ENCODE measurements around the gene LCN9.
A peak's percentile ranks its signal among the peaks of the same experiment; 100 is the strongest.

The LCN9 gene

GRCh38 chr9:135673941-135674340 lies 10.8 kb downstream of the LCN9 start:
- DNase-seq = peak; percentile 4

DNA sequence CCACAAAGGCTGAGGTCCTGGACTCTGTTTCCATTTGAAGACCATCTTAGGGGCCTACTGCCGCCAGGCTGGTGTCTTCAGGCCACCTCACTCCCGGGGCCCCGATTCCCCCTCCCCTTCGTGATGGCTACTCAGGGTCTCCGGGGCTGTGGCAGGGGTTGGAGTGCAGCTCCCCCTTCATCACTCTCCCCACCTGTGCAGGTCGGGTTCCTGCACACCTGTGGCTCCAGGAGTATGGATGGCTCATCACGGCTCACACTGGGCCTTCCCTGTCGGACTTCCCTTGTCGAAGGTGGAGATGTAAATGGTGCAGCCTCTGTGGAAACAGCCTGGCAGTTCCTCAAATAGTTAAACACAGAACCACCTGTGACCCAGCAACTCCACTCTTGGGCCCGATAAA lies 11.9 kb downstream of the LCN9 start:
- no peak for DNase-seq

GRCh38 chr9:135676891-135677290 lies 13.8 kb downstream of the LCN9 start:
- DNase-seq = no peak

DNA sequence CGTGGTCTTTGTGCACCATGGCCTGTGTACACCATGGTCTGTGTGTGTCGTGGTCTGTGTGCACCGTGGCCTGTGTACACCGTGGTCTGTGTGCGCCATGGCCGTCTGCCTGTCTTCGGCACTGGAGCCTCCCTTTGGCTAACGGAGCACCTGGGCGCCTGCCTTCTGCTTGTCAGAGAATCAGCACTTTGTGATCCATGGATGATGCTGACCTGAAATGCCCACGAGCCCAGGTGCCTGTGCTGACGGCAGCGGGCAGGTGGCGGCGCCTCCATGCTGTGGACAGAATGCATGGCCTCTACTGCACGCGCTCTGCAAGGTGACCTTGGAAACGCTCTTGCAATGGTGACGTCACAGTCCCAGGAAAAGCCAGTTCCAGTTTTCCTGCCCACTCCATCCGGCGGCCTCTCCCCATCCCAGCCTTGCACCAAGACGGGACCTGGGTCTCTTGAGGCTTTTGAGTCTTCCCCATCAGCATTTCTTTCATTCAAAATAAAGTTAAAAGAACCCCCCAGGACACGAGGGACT lies 14.6 kb downstream of the LCN9 start:
- no peak for DNase-seq

GRCh38 chr9:135678236-135679017 lies 15.3 kb downstream of the LCN9 start:
- no peak for DNase-seq

GRCh38 chr9:135680056-135680455 lies 16.9 kb downstream of the LCN9 start:
- DNase-seq = no peak

- DNase-seq = no peak
These were observed 18.1 kb downstream of the LCN9 start for GRCh38 chr9:135681161-135681560.

- DNase-seq = no peak
These were observed 20.4 kb downstream of the LCN9 start for GRCh38 chr9:135683401-135684034.

- DNase-seq = no peak
These were observed 21.6 kb downstream of the LCN9 start for GRCh38 chr9:135684691-135685090.

DNA sequence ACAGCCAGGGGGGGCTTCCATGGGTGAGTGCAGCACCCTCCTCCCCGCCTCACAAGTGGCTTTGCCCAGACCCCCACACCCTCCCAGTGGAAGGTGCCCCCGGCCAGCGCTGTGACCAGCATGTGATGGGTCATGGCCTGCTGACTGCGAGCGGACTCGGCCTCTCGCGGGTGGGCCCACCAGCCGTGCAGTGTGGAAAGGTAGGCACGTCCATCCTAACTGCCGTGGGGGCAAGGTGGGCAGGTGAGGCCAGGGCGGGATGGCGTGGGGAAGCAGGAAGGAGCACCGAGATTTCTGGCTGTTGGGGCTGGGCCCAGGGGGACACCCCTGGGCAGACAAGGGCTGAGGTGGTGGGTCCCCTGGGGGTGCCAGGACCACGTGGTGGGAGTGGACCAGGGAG lies 24.1 kb downstream of the LCN9 start:
- DNase-seq = no peak

DNA sequence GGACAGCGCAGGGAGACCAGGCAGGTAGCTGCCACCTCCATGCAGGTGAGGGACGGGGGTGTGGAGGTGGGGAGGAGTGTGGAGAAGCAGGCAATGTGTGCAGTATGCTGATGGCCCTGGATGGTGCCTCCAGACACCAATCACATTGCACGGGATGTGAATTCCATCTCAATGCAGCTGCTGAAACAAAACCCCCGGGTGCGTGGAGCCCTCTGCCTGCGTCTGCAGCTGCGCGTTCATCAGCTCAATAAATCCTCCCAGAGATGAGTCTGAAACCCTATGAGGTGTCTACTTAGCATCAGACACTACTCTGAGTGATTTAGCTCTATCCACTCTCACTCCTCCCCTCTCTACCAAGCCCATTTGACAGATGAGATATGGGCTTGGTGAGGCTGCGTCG lies 25.9 kb downstream of the LCN9 start:
- no peak for DNase-seq

DNA sequence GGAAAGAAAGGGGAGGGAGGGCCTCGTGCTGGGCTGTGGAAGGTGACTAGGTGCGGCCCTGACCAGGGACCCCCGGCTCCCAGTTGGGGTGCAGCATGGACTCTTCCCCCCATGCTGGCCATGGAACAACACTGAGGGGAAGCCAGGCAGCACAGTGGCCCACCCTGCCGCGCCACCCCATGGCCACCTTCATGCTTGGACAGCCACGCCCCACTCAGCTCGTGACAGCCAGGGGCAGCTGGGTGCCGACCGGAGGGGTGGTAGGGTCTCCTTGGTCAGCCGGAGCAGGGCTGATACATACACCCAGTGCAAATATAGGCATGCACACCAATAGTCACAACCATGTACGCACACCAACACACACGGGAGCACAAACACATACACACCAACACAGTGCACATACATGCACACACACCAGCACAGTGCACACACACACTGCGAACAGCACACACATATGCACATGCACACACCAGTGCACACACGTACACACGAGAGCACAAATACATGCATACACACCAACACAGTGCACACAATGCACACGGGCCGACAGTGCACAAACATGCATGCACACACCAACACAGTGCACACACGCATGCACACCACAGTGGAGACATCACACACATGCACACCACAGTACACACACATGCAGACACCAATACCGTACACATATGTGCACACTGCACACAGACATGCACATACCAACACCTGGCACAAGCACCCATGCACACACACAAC lies 27.9 kb downstream of the LCN9 start:
- no peak for DNase-seq

- no peak for DNase-seq
These were observed 29.3 kb downstream of the LCN9 start for GRCh38 chr9:135692410-135692809.

GRCh38 chr9:135693265-135693664 lies 30.2 kb downstream of the LCN9 start:
- no peak for DNase-seq

- DNase-seq = no peak
These were observed 30.7 kb downstream of the LCN9 start for GRCh38 chr9:135693771-135694170.

DNA sequence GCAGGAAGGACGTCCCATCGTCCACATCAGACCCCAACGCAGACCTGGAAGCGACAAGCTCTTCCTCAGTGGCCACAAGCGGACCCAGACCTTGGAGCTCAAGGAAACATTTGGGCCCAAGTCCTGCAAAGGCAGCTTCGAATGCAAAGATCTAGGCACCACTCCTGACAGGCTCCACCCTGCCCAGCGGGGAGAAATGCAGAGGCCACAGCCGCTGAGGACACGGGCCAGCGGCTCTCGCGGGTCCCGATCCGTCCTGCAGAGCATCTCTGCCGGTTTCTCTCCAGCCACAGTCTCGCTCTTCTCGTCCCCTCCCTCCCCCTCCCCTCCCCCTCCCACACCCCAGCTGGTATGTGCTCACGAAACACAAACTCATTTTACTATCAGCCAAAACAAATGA lies 31.3 kb downstream of the LCN9 start:
- DNase-seq = no peak

DNA sequence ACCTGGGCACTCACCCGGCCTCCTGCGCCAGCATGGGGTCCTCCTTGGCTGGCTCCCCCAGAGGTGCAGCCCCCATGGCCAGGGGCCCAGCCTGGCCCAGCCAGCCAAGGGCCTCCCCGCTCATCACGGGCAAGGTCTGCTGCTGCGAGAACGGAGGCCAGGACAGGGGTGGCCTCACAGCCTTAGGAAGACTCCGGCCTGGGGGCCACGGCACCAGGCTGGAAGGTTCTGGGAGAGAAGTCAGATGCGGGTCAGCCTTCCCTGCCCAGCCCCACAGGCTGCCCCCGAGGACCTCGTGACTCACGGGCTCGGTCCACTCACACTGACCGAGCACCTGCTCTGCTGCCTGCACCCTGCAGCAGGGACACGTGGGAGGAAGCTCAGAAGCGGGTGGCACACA lies 31.9 kb downstream of the LCN9 start:
- DNase-seq = no peak

DNA sequence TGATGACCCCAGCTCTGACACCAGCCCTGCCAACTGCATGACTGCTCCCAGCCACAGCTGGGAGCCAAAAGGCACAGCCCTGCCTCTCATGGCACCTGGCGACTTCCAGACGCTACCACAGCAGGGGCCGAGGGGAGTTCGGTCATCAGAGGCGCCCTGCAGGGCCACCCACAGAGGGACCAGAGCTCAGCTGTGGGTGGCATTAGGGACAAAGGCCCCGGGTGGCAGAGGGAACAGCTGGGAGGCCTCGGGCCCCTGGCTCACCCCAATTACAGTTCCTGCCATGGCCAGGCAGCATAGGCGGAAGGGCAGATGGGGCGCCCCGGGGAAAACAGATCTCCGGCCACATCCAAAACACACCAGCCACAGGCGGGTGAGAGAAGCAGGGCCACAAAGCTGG lies 32.5 kb downstream of the LCN9 start:
- DNase-seq = no peak

DNA sequence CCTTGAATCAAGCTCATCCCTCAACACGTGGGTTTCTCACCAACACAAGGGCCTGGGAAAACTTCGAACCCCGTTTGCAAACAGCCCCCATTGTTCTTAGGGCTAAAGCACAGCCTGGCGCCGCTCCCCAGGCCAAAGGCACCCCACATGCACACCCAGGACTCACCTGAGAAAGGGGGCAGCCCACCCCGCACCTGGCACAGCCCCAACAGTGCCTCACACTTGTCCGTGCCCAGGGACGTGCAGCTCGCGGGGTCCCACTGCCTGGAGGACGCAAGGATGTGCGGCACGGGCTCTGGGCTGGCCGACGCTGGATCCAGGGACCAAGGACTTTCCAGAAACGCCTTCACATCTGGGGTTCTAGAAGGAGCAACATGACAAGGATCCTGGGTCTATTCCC lies 33.3 kb downstream of the LCN9 start:
- DNase-seq = no peak

GRCh38 chr9:135697226-135697625 lies 34.1 kb downstream of the LCN9 start:
- DNase-seq = no peak

- no peak for DNase-seq
These were observed 35.1 kb downstream of the LCN9 start for GRCh38 chr9:135698236-135698635.

- DNase-seq = no peak
These were observed 35.7 kb downstream of the LCN9 start for GRCh38 chr9:135698767-135699166.

- DNase-seq = no peak
These were observed 36.3 kb downstream of the LCN9 start, which contains the start of gene SOHLH1 for GRCh38 chr9:135699440-135699839. SOHLH1 (minus strand) TSS chr9:135699481; CDS start chr9:135699467, 14 bp downstream.

DNA sequence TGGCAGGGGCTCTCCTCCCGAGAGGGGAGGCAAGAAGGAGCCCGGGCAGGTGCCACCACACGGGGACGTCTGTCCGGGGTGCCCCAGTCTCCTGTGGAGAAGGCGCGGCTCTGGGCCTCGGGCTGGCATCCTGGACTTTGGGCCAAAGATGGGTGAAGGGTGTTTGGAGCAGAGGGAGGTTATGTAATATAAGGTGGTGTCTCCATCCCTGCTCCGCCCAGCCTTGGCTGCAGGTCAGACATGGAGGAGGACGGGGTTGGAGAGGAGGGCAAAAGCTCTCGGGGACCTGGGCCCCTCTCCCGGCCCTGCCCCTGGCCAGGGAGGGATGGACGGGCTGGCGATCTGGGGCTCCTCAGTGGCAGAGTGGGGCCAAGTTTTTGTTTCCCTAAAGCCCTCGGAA lies 37.4 kb downstream of the LCN9 start:
- no peak for DNase-seq
